Colonic mucosa (tissue), 4 donors: ENCODE data around the gene CCDC60. TPM values are rescaled to one million over a fixed set of nuclear protein-coding genes. Genes with fewer than 3 reads are reported as not detected.

Experiments
- DNase-seq: peaks from one replicate; pipeline ENCODE4 v3.0.0-alpha.2; 2020
- H3K27ac ChIP-seq: fragments of 200-600 bp; one replicate; pipeline ENCODE4 v1.8.0; 2021
- H3K27me3 ChIP-seq: fragments of 200-600 bp; one replicate; pipeline ENCODE4 v1.8.0; 2021
- H3K36me3 ChIP-seq: fragments of 200-600 bp; one replicate; pipeline ENCODE4 v1.8.0; 2021
- H3K4me1 ChIP-seq: fragments of 200-600 bp; one replicate; pipeline ENCODE4 v1.8.0; 2021; ENCODE audit warnings: mild to moderate bottlenecking
- H3K4me3 ChIP-seq: fragments of 200-600 bp; one replicate; pipeline ENCODE4 v1.8.0; 2021
- H3K9ac ChIP-seq, 2 donors: one replicate each; pipeline ENCODE4 v1.7.0; 2013; ENCODE audit warnings: control low read depth in 2 of 2, low read depth in 2 of 2, low read length in 2 of 2
- H3K9me3 ChIP-seq: fragments of 200-600 bp; one replicate; pipeline ENCODE4 v1.8.0; 2021
- intact Hi-C: fragments of 100-400 bp; cut with DNase I; formaldehyde crosslinking; loops from one replicate; pipeline ENCODE4 v1.14.1; 2022
- total RNA-seq, 2 donors: library from RNA; stranded (reverse); fragmentation: NEBNext Ultra II Directional in 1 of 2; extraction: Animal tissue kit (Norgen Biotek cat#: 25700) in 1 of 2; gene quantifications; one replicate each; pipeline ENCODE4 v1.2.1, GENCODE V29; 2021
- TF ChIP-seq, protein P1 (sequence below): fragments of 200-600 bp; IDR thresholded peaks from one replicate; pipeline ENCODE4 v1.8.0; 2022; ENCODE audit warnings: antibody characterized with exemption, mild to moderate bottlenecking
- donor health status: healthy.
- donor health status: DM: no; HTN: no; CAD: no.
- donor health status: DM: no; HTN: no; CAD: no.

CCDC60 gene
- total RNA-seq, 2 donors from 2014 or later, result 1.3 to 2.3 TPM

GRCh38 chr12:119500209-119500608, 165.7 kb downstream of the CCDC60 start:
- no peak overlapping the region for H3K4me3 ChIP-seq
- H3K9me3 ChIP-seq, result no peaks in the 10 kb centered on the region
- no peak overlapping the region for H3K9ac ChIP-seq
- H3K36me3 ChIP-seq, result no peaks in the 10 kb centered on the region
- no peaks in the 10 kb centered on the region for H3K4me1 ChIP-seq
- no peak overlapping the region for H3K27ac ChIP-seq
- intact Hi-C loops, result no loop called here
- TF ChIP-seq, protein P1, sequence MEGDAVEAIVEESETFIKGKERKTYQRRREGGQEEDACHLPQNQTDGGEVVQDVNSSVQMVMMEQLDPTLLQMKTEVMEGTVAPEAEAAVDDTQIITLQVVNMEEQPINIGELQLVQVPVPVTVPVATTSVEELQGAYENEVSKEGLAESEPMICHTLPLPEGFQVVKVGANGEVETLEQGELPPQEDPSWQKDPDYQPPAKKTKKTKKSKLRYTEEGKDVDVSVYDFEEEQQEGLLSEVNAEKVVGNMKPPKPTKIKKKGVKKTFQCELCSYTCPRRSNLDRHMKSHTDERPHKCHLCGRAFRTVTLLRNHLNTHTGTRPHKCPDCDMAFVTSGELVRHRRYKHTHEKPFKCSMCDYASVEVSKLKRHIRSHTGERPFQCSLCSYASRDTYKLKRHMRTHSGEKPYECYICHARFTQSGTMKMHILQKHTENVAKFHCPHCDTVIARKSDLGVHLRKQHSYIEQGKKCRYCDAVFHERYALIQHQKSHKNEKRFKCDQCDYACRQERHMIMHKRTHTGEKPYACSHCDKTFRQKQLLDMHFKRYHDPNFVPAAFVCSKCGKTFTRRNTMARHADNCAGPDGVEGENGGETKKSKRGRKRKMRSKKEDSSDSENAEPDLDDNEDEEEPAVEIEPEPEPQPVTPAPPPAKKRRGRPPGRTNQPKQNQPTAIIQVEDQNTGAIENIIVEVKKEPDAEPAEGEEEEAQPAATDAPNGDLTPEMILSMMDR, result no peak
- H3K27me3 ChIP-seq, result no peaks in the 10 kb centered on the region
- no peak for DNase-seq

GRCh38 chr12:119501052-119501451, 166.5 kb downstream of the CCDC60 start:
- H3K9ac ChIP-seq, result no peak overlapping the region
- no peaks in the 10 kb centered on the region for H3K4me1 ChIP-seq
- TF ChIP-seq, protein P1, result no peak
- intact Hi-C loops, result no loop called here
- H3K27me3 ChIP-seq, result no peaks in the 10 kb centered on the region
- no peak overlapping the region for H3K4me3 ChIP-seq
- no peaks in the 10 kb centered on the region for H3K36me3 ChIP-seq
- no peaks in the 10 kb centered on the region for H3K9me3 ChIP-seq
- H3K27ac ChIP-seq, result no peak overlapping the region
- DNase-seq, result no peak

- Histone ChIP-seq H3K36me3 (no peaks in the 10 kb centered on the region), H3K27ac (no peak overlapping the region), H3K9me3 (no peaks in the 10 kb centered on the region), H3K4me1 (no peaks in the 10 kb centered on the region), H3K4me3 (no peak overlapping the region), H3K27me3 (no peaks in the 10 kb centered on the region), H3K9ac (no peak overlapping the region)
- TF ChIP-seq, protein P1, result no peak
- intact Hi-C loops, result no loop called here
- no peak for DNase-seq
Measured at GRCh38 chr12:119505001-119505400, 170.5 kb downstream of the CCDC60 start.

- no peak for DNase-seq
- Histone ChIP-seq H3K36me3 (no peaks in the 10 kb centered on the region), H3K9ac (no peak overlapping the region), H3K4me3 (no peak overlapping the region), H3K4me1 (no peaks in the 10 kb centered on the region), H3K27me3 (no peaks in the 10 kb centered on the region), H3K9me3 (no peaks in the 10 kb centered on the region), H3K27ac (no peak overlapping the region)
- TF ChIP-seq, protein P1, result no peak
- intact Hi-C loops, result no loop called here
Measured at GRCh38 chr12:119512772-119513497, 178.4 kb downstream of the CCDC60 start.

- Histone ChIP-seq H3K36me3 (no peaks in the 10 kb centered on the region), H3K27me3 (no peaks in the 10 kb centered on the region), H3K4me3 (no peak overlapping the region), H3K9me3 (no peaks in the 10 kb centered on the region), H3K27ac (no peak overlapping the region), H3K9ac (no peak overlapping the region), H3K4me1 (no peaks in the 10 kb centered on the region)
- TF ChIP-seq, protein P1, result no peak
- no peak for DNase-seq
- intact Hi-C loops, result no loop called here
Measured at GRCh38 chr12:119528241-119528640, 193.7 kb downstream of the CCDC60 start.
